ENCODE results near the gene ANKLE2.
"Not testable (repeated sequence)": the region's sequence is repeated elsewhere in the genome, so short reads cannot be mapped to it uniquely, and the experiment has no call there.

ANKLE2 gene

DNA sequence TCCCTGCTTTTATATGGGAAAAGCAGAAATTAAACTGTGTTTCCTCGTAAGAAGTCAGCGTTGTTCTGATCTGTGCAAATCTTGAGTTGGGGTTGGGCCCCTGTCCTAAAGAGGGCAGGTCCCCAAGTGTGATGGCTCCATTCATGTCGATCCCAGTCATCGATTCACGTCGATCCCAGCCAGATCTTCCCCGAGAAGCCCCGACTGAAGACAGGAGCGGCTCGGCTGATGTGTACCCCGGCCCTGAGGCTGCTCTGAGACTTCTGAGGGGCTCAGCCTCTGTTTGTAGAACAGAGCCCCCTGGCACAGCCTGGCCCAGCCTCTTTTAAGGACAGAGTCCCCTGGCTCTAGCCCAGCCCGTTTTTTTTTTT, 41.7 kb downstream of the ANKLE2 start:
- DNase-seq: no peak

DNA sequence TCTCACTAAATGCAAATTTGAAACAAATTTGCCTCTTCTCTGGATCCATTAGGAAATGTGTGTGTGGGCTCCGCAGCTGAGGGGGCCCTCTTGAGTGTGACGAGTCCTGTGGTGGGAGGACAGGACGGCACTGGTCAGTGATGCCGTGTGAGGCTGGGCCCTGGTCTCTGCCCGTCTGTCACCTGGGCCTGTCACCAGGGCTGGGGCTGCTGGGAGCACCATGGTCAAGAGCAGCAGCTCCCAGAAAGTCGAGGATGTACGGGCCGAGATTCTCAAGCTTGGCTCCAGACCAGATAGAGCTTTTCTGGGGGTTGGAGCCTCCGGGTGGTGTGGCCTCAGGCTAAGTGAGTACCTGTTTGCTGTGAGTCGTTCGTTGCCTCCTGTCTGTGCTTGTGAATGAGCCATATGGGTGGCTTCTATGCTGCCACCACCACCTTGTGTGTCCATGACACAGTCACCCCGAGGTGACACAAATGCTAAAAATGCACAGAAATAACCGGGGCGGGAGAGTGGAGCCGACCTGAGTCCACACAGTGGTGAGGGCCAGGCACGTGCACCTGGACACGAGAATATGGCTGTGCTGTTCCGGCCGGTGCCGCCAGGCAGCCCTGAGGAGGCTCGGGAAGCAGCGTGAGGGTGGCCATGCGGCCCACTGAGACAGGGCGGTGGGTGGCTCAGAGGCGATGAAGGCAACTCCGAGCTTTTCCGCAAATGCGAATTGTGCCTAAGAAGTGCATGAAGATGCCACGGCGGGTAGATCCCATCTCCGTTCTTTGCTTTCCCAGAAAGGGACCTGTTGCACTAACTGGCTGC, 42.3 kb downstream of the ANKLE2 start:
- DNase-seq: no peak

DNA sequence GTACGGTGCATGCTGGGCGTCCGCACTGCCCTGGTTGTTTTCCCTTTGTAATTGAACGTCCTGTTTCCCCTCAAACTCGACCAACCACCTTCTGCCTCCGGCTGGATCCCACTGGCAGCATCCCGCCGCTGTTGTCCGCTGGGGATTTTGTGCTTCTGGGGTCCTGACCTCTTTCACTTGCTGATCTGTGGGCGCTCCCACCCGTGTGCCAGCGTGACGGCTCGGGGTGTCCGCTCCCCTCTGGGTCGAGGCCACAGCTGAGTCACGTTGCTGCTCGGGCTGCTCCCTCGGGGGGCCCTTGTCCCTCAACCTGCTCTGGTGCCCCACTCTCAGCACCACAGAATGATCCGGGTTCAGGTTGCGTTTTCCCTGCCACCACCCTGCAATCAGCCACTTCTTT, 43.0 kb downstream of the ANKLE2 start:
- no peak for DNase-seq

DNA sequence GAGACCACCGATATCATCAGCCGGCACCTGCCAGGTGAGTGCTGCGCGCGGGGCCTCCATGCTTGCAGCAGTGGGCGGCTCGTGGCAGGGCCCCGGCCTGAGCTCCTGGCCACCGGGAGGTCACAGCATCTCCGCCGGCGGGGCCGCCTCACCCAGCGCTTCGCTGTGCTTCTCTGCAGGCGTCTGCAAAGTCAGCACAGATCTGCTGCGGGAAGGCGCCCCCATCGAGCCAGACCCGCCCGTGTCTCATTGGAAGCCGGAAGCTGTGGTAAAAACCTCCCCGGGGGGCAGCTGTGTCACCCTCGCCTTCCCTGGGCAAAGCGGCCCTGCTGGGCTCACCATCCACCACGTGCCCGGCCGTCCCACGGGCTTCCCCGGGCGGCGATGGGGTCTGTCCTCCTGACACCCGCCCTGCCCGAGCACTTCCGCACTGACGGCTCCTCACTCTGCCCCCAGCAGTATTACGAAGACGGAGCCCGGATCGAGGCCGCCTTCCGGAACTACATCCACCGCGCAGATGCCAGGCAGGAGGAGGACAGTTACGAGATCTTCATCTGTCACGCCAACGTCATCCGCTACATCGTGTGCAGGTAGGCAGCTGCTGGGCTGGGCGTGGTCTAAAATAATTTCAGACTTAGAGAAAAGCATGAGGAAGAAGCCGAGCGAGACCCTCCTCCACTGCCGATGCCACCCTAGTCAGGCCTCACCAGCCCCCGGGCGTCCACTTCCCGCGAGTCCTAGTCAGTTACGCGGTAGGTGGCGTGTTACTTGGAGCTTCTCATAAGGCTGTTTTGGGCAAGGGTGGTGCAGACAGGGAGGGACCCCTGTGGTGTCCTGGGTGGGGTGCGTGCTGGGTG, 43.9 kb downstream of the ANKLE2 start:
- no peak for DNase-seq

DNA sequence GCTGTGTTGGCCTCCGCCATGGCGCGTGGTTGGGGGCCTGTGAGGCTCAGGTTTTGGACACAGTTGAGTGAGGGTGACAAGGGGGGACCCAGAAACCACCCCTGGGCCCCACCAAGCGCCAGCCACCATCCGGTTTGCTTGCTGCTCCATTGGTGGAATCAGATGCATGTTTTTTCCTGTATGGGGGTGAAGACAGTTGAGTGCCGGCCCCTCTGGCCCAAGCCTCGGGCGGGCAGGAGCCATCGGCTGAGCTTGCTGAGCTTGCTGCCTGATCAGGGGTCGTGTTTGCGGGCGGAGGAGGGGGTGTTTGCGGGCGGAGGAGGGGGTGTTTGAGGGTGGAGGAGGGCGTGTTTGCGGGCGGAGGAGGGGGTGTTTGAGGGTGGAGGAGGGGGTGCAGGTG, 44.6 kb downstream of the ANKLE2 start:
- no peak for DNase-seq

DNA sequence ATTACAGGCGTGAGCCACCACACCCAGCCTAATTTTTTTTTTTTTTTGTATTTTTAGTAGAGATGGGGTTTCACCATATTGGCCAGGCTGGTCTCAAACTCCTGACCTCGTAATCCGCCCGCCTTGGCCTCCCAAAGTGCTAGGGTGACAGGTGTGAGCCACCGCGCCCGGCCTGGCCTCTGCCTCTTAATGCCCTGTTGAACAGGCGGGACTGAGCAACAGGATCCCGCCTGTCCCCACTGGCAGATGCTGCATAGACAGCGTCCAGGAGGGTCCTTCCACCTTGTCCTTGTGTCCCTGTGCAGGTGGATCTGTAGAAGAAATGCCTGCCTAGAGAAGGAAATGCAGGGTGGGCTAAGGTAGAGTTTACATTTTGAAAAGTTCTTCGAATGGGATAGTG, 45.3 kb downstream of the ANKLE2 start:
- DNase-seq: no peak

DNA sequence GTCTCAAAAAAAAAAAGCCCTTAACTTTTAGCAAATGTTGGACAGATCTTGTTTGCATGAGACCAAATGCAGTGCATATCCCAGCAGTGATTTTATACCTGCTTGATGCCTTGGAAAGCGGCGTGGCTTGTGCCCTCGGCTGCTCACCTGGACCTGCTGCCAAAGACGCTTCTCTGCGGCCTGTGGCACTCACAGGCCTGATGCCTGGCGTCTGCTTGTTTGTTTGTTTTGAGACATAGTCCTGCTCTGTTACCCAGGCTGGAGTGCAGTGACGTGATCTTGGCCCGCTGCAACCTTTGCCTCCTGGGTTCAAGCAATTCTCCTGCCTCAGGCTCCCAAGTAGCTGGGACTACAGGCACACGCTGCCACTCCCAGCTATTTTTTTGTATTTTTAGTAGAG, 45.8 kb downstream of the ANKLE2 start:
- no peak for DNase-seq

DNA sequence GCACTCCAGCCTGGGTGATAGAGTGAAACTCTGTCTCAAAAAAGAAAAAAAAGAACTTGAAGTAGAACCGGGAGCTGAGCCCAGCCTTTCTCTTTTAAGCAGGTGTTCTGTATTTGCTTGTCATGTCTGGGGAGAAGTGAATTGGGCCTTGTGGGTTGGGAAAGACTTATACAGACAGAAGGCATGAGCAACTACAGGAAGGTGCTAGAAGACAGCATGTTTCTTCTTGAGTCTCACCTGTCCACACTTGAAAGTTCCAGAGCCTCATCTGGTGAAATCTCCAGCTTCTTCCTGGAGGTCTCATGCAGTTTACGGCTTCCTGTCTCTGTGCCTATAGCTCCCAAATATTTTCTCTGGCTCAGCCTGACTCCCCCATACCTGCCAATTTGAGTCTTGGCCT, 48.5 kb downstream of the ANKLE2 start:
- DNase-seq: no peak

DNA sequence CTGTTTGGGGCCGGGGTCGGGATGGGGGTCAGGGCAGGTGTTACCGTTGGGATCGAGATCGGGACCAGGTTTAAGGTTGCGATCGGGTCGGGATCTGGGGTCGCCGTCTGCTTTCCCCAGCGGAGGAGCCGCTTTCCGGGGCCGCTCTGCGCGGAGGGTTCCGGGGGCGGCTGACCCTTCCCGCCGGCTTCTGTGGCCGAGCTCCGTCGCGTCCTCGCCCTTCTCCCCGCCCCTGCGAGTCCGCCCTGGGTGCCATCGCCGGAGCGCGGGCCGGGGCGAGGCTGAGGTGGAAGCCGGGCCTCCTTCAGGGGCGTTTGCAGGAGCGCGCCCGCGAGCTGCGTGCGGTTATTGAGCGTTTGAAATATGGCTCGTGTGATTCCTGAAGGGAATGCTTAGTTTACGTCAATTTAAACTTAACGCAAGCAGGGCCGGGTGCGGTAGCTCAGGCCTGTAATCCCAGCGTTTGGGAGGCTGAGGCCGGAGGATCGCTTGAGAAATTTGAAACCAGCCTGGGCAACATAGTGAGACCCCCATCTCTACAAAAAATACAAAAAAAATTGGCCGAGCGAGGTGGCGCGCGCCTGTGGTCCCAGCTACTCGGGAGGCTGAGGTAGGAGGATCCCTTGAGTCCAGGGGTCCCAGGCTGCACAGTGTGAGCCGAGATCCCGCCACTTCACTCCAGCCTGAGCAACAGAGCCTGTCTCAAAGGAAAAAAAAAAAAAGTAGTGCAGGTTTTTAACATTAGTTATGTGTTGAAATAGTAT, 50.4 kb downstream of the ANKLE2 start:
- peak; percentile 46 for DNase-seq

DNA sequence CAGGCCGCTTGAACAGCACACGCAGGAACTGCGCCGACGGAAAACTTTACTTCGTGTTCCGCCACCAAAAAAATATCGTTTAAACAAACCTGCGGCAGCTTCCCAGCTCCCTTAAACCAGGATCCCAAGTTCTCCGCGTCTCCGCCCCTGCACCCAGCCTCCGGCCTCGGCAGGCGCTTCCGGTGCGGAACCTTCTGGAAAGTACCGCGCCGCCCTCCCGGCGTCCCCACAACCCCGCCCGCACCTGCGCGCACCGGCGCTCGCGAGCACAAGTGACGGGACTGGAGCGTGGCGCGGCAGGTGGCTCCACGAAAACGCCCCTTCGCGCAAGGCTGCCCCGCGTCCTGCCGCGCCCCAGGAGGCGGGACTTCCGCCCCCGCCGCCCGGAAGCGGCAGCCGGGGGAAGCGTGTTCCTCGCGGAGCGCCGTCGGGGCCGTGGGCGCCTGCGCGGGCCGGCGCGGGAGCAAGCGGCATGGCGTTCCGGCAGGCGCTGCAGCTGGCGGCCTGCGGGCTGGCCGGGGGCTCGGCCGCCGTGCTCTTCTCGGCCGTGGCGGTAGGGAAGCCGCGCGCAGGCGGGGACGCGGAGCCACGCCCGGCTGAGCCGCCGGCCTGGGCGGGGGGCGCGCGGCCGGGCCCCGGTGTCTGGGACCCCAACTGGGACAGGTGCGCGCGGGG, 51.1 kb downstream of the ANKLE2 start, which contains the start of gene PGAM5:
Gene PGAM5 (plus strand): TSS at position 438 of the 675 bp plus-strand sequence. CDS start 35 bp downstream, at position 473.
- DNase-seq: peak; percentile 93

DNA sequence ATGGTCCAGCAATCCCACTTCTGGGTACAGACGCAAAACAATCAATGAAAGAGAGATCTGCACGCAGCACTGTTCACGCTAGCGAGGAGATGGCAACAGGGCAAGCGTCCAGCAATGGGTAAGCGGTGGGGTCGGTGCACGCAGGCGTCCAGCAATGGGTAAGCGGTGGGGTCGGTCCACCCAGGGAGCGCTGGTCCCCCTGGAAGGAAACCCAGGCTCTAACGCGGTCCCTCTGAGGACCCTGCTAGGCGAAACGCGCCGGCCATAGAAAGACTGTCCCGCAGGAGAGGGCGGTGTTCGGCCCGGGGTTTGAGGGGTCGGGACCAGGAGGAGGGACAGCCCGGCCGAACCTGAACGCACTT, 51.6 kb downstream of the ANKLE2 start:
- no peak for DNase-seq

DNA sequence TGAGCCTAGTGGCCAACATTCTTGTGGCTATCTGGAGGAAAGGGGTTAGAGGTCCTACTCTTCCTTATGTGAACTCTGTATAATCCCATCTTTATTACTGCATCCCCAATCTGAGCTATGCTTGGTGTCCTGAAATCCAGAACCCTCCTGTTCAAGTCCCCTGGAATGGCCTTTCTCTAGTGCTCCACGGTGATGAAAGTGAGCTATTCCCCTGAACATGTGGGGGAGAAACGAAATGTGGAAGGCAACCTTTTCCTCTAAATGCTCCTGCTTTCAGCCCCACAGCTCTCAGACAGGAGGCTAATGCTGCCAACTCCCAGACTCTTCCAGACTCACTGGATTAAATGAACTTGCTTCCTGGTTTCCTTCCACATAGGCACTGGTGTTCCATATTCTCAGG, 53.5 kb downstream of the ANKLE2 start:
- DNase-seq: no peak

DNA sequence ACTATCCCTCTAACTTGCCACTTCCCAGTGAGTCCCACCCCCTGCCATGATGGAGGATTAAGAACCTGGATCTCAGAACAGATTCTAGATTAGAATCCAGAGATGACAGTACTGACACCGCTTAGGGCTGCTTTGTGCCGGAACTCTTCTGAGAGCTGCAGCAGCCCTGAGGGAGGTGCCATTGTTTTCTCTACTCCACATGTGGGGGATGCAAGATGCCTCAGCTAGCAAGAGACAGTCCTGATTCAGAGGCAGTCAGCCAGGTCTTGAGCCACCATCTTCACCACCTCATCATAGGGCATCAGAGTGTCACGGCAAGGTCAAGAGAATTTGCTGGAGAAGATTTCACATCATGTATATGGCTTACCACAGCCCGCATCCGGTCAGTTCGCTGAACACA, 54.4 kb downstream of the ANKLE2 start:
- no peak for DNase-seq

DNA sequence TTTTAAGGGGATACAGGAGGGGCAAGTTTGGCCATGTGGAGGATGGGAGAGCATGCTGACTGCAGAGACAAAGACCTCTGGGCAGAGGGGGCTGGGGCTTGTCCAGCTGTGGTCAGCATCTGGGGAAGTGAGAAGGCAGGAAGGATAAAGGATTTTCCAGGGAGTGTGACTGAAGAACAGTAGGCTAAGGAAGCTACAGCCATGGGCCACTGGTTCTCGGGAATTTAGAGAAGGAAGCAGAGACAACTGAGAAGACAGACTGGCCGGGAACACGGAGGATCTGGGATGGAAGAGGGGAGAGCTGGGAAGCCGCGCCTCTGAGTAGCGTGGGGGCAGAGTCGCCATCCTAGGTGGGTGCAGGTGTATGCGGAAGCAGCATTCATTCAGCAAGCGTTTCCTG, 58.0 kb downstream of the ANKLE2 start:
- no peak for DNase-seq

DNA sequence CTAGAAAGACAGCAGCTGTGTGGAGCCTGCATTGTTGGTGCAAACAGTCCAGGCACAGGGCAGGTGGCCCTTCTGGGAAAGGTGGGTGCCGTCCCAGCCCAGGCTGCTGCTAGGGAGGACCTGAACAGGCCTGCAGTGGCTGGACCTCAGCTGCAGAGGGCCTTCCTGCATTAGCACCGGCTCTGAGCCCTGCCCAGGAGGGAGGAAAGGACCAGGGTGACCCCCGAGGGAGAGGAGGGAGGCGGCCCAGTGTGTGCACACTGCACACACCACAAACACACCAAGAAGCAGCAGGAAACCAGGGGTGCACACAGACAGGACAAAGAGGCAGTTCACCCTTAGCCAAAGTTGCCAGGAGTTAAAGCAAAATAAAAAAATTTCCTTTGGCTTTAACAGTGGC, 59.0 kb downstream of the ANKLE2 start:
- no peak for DNase-seq

DNA sequence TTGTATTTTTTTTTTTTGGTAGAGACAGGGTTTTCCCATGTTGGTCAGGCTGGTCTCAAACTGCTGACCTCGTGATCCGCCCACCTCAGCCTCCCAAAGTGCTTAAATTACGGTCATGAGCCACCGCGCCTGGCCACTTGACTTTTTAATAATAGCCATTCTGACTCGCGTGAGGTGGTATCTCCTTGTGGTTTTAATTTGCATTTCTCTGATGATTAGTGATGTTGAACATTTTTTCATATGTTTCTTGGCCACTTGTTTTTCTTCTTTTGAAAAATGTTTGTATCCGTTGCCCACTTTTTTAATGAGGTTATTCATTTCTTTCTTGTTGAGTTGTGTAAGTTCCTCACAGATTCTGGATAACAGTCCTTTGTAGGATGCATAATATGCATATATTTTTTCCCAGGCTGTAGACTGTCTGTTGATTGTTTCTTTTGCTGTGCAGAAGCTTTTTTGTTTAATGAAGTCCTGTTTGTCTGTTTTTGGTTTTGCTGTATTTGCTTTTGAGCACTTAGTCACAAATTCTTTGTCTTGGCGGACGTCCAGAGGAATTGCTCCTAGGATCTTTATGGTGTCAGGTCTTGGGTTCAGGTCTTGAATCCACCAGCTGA, 61.3 kb downstream of the ANKLE2 start:
- DNase-seq: no peak

DNA sequence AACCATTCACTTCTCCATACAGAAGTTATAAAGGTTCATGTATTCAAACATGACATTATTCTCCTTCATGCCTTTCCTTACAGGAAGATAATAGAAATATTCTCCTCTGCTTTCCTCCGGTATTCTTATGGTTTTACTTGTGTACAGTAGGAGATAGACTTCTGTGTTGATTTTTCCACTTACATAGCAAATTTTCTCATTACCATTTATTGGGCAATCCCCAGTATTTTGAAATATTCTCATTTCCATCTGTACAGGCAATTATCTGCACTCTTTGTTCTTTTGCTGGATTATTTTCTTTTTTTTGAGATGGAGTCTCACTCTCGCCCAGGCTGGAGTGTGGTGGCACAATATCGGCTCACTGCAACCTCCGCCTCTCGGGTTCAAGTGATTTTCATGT, 63.3 kb downstream of the ANKLE2 start:
- DNase-seq: no peak

DNA sequence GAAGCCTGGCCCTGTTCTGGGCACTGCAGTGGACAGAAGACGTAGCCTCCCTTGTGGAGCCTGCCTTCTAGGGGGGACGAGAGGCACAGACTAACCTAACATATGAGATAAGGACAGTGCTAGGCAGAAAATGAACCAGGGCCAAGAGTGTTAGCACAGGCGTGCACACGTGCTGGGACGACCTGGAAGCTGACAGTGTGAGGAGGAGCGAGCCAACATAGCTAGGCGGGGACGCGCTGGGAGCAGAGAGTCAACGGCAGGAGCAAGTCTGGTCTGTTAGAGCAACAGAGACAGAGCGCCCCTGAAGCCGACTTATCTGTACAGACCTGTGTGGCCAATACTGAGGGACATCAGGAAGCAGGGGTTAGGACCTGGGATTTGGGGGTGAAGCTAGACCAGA, 66.2 kb downstream of the ANKLE2 start:
- DNase-seq: no peak

DNA sequence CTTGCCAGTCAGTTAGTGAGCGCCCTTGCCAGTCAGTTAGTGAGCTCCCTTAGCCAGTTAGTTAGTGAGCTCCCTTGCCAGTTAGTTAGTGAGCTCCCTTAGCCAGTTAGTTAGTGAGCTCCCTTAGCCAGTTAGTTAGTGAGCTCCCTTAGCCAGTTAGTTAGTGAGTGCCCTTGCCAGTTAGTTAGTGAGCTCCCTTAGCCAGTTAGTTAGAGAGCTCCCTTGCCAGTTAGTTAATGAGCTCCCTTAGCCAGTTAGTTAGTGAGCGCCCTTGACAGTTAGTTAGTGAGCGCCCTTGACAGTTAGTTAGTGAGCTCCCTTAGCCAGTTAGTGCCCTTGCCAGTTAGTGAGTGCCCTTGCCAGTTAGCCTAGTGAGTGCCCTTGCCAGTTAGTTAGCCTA, 66.7 kb downstream of the ANKLE2 start:
- not testable (repeated sequence) for DNase-seq

DNA sequence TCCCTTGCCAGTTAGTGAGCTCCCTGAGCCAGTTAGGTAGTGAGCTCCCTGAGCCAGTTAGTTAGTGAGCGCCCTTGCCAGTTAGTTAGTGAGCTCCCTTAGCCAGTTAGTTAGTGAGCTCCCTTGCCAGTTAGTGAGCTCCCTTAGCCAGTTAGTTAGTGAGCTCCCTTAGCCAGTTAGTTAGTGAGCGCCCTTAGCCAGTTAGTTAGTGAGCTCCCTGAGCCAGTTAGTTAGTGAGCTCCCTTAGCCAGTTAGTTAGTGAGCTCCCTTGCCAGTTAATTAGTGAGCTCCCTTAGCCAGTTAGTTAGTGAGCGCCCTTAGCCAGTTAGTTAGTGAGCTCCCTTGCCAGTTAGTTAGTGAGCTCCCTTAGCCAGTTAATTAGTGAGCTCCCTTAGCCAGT, 69.6 kb downstream of the ANKLE2 start:
- not testable (repeated sequence) for DNase-seq

DNA sequence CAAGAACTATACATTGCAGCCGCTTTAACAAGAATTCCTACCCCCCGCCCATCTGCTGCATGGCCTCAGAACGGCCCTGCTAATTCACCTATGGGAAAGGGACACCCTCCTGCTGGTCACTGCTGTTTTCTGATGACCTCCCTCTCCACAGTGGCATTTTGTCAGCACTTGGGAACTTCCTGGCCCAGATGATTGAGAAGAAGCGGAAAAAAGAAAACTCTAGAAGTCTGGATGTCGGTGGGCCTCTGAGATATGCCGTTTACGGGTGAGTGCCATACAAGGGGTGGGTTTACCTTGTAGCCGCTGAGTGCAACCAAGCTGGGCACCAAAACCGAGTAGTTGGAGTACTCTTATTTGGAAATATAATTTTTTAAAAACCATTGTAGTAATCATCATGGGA, 71.5 kb downstream of the ANKLE2 start:
- DNase-seq: no peak

DNA sequence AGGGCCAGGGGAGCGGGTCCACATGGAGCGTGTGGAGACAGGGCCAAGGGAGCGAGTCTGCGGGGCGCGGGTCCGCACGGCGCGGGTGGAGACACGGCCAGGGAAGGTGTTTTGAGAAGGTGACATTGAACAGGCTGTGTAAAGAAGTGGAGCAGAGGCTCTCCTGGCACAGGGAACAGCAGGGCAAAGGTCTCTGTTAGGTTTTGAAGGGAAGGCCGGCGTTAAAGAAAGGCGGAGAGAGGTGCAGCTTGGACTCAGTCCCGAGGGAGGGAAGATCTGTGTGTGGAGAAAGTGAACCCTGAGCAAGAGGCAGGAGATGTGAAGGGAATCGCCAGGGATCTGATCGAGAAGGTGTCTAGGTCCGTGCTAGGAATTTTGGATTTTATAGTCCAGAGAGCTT, 72.4 kb downstream of the ANKLE2 start:
- peak; percentile 6 for DNase-seq
